Measurements from ENCODE around the gene CAMK1D. TPM values are rescaled to one million over a fixed set of nuclear protein-coding genes. Genes with fewer than 3 reads are reported as not detected.

CAMK1D gene
- total RNA-seq, 1 experiment from 2014 or later = 6.3 TPM

- H3K4me2 ChIP-seq (ENCODE audit: insufficient read depth, insufficient read length, low read length) = no peak overlapping the region
- H4K8ac ChIP-seq (replicated peaks; ENCODE audit: insufficient read length, low read depth, low read length) = no peak overlapping the region
- no peak overlapping the region for H3K23ac ChIP-seq (ENCODE audit: insufficient read length, low read depth, low read length)
- no peaks in the 10 kb centered on the region; the same call in 1 of the 2 replicates for H3K4me1 ChIP-seq (ENCODE audit: insufficient read depth, low read length)
- H3K14ac ChIP-seq (ENCODE audit: insufficient read depth, low read length) = no peak overlapping the region
- Mint-ChIP-seq H3K4me3 (no peak overlapping the region), H3K36me3 (ENCODE audit: insufficient read depth in 1 of 3, low read depth in 3 of 3) (peaks cover 2 to 5% (median 4%) of the 10 kb centered on the region in 3 experiments; a peak in 3 of 7 replicates), H3K27me3 (ENCODE audit: low read depth) (no peaks in the 10 kb centered on the region), H3K9me3 (peaks cover 2 to 3% of the 10 kb centered on the region in 2 experiments; a peak in 3 of 5 replicates), H3K27ac (peak overlapping the region in 2 of 3 experiments; percentile 39 to 60; a peak in 1 of 7 replicates), H3K4me1 (peaks cover 0 to 12% of the 10 kb centered on the region in 2 experiments; a peak in 2 of 4 replicates)
- no peak overlapping the region for H3T11ph ChIP-seq (ENCODE audit: low read length)
- no peaks in the 10 kb centered on the region for H3K9me3 ChIP-seq (ENCODE audit: control insufficient read depth, low read depth, low read length)
- no peak overlapping the region for H3K27ac ChIP-seq (ENCODE audit: insufficient read length, low read depth, low read length)
- no peak overlapping the region for H2BK20ac ChIP-seq (ENCODE audit: low read depth, low read length, poor library complexity, severe bottlenecking)
- H3K18ac ChIP-seq (ENCODE audit: insufficient read length, low read depth, low read length) = no peak overlapping the region
- no peak overlapping the region for H2AK5ac ChIP-seq (ENCODE audit: insufficient read length, low read length)
- no peaks in the 10 kb centered on the region for H3K79me1 ChIP-seq (ENCODE audit: insufficient read depth, low read depth, low read length, poor library complexity, severe bottlenecking)
- no peaks in the 10 kb centered on the region for H3K23me2 ChIP-seq (ENCODE audit: insufficient read length, low read depth, low read length, poor library complexity, severe bottlenecking)
- WGBS (ENCODE audit: extremely low coverage, insufficient read length, low lambda C conversion rate) = no CpG with 5 or more reads among the region's 10 CpGs
- H3K27me3 ChIP-seq (ENCODE audit: insufficient read depth, low read length) = no peaks in the 10 kb centered on the region
- H2AFZ ChIP-seq (ENCODE audit: low read length) = no peak overlapping the region
- H4K20me1 ChIP-seq (ENCODE audit: control insufficient read depth, insufficient read depth, insufficient read length) = no peaks in the 10 kb centered on the region
- H3K9ac ChIP-seq (ENCODE audit: extremely low read depth, insufficient read length, low read length) = no peak overlapping the region
- no peak overlapping the region for H4K5ac ChIP-seq (ENCODE audit: insufficient read length, low read depth, low read length)
- DNase-seq = no peak
- H2BK12ac ChIP-seq (ENCODE audit: insufficient read length, low read depth, low read length) = no peak overlapping the region
- H2BK120ac ChIP-seq (ENCODE audit: low read depth, low read length, poor library complexity, severe bottlenecking) = no peak overlapping the region
- H4K91ac ChIP-seq (ENCODE audit: insufficient read length, low read depth, low read length) = no peak overlapping the region
- no peak for TF ChIP-seq CTCF (conservative IDR thresholded peaks at IDR 0.05)
- H3K4ac ChIP-seq (ENCODE audit: low read depth, low read length) = no peak overlapping the region
- no peak overlapping the region for H2BK15ac ChIP-seq (ENCODE audit: low read depth, low read length)
- H3K56ac ChIP-seq (ENCODE audit: insufficient read length, low read depth, low read length) = no peak overlapping the region
- H2BK5ac ChIP-seq (ENCODE audit: insufficient read length, low read length) = no peak overlapping the region
- no peaks in the 10 kb centered on the region for H3K79me2 ChIP-seq (ENCODE audit: insufficient read depth, low read length)
These were observed 438.9 kb downstream of the CAMK1D start for GRCh38 chr10:12788277-12788676.

Data from H9 (cell line).